ENCODE results near the gene SPATA1.
A peak's percentile ranks its signal among the peaks of the same experiment; 100 is the strongest.

SPATA1 gene

DNA sequence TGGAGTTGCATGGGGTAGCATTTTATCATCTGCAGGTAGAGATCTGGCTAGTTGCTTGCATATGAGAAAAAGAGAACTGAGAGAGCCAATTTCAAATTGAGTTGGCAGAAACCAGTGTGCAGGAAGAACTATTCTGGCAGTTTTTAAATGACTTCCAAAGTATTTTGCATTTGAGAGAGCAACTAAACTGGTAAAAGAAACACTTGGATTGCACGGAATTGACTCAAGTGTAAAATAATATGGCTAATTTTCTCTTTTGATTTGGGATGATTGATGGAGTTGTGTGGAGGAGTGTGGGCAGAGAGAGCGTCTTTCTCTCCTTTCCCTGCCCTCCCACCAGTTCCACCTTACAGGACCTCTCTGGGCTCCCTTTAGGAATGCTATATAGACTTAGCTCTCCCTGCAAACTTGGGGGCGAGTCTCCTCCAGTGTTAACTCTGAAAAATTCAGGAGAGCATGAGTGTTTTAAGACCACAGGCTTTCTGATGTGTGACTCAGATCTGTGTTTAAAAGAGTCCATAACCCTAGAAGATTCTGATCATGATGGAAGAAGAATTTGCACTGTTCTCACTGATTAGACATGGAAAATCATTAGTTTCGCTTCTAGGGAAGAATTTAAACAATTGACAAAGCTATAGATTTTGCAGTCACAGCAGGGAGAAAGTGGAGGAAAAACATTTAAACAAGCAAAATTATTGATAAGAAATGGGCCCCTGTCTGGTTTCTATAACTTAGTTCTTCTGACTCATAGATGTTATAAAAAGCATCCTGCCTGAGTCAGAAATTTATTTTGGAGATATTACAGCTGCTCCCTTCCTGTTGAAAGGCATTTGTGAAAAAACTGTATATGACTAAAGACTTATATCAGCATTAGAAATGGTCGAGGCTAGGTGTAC, 92.9 kb downstream of the SPATA1 start:
- peak; percentile 38 for DNase-seq (ENCODE audit: low spot score)
- TF ChIP-seq, protein P1, sequence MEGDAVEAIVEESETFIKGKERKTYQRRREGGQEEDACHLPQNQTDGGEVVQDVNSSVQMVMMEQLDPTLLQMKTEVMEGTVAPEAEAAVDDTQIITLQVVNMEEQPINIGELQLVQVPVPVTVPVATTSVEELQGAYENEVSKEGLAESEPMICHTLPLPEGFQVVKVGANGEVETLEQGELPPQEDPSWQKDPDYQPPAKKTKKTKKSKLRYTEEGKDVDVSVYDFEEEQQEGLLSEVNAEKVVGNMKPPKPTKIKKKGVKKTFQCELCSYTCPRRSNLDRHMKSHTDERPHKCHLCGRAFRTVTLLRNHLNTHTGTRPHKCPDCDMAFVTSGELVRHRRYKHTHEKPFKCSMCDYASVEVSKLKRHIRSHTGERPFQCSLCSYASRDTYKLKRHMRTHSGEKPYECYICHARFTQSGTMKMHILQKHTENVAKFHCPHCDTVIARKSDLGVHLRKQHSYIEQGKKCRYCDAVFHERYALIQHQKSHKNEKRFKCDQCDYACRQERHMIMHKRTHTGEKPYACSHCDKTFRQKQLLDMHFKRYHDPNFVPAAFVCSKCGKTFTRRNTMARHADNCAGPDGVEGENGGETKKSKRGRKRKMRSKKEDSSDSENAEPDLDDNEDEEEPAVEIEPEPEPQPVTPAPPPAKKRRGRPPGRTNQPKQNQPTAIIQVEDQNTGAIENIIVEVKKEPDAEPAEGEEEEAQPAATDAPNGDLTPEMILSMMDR (IDR thresholded peaks at IDR 0.05; ENCODE audit: extremely low read depth, insufficient read depth, missing control alignments), result no peak
- in situ Hi-C loops (cut with MboI; ENCODE audit: low pct_unique_long_range_greater_than_20kb, low sequenced_read_pairs, unreplicated experiment), result no loop called here

DNA sequence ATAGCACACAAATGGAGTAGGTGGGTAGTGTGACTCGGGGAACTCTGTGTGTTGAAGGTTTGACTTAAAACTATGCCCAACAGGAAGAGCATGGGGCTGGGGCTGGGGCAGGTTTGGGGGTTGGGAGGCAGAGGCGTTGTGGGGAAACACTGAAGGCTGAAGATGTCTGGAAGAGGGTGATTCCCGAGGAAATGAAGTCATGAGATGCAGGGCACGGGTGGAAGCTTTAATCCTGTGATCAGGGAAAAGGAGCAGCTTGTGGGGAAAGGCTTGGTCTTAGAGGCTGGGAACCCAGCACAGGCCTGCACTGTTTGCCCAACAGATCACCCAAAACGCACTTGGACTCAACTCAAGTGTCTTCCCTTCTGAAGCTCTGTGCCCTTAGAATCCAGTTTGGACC, 94.6 kb downstream of the SPATA1 start:
- TF ChIP-seq, protein P1 (IDR thresholded peaks at IDR 0.05; ENCODE audit: extremely low read depth, insufficient read depth, missing control alignments), result no peak
- in situ Hi-C loops (cut with MboI; ENCODE audit: low pct_unique_long_range_greater_than_20kb, low sequenced_read_pairs, unreplicated experiment), result loop anchor here (25.0 kb wide), 2 partner anchors 313 to 463 kb away; partner anchors contain the start of gene PRKACB
- no peak for DNase-seq (ENCODE audit: low spot score)

DNA sequence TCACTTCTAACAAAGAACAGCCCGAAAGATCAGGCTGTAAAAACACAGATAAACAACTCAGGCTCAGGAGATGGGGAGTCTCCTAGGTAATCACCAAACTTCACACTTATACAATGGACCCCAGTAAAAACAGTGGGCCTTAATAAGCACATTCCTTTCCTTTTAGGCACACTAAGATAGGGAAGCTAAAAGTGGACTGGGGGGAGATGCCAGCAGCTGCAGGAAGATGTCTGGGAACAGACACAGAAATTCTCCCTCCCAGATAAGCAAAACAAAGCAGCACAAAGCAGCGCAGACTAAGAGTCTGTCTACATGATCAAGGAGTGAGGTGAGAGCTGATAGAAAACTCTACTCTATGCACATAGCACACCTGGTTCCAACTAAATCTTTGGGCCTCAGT, 97.0 kb downstream of the SPATA1 start:
- DNase-seq (ENCODE audit: low spot score), result no peak
- in situ Hi-C loops (cut with MboI; ENCODE audit: low pct_unique_long_range_greater_than_20kb, low sequenced_read_pairs, unreplicated experiment), result loop anchor here (25.0 kb wide), 2 partner anchors 316 to 466 kb away; partner anchors contain the start of gene PRKACB
- TF ChIP-seq, protein P1 (IDR thresholded peaks at IDR 0.05; ENCODE audit: extremely low read depth, insufficient read depth, missing control alignments), result no peak

DNA sequence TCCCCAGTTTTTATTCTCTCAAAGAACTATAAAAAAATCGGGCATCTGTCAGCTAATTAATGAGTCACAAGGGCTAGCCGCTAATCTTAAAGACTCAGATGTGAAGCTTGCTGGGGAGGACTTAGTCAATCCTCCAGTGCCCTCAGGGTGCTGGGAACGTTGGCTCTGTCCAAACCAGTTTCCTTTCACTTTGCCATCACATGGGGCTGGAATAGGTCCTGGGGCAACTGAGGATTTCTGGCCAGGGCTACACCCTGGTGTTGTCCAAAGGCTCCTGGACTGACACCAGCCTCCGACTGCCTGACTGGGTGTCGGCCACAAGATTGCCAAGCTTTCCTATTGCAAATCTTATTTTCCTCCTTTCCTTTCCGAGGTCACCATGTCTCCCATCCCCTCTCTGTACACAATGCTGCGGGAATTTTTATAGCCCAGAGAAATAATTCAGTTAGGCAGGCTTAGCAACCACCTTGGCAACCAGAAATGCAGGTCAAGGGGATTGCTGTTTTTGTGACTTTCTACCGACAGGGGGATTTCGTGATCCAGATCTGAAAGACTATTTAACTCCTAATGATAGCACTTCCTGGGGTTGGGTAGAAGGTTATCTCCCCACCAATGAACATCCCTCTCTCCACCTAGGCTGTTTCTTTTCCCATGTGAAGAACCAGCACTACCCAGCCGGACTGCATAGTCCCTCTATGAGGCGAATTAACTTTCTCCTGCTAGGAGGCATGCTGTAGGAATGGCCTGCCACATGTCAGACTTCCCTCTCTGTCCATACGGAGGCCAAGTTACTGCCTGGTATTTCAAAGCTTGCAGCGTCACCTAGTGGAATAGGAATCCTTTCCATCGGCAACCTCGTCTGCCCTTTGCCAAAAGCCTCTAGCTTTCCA, 98.0 kb downstream of the SPATA1 start:
- no peak for DNase-seq (ENCODE audit: low spot score)
- in situ Hi-C loops (cut with MboI; ENCODE audit: low pct_unique_long_range_greater_than_20kb, low sequenced_read_pairs, unreplicated experiment), result loop anchor here (25.0 kb wide), 2 partner anchors 317 to 467 kb away; partner anchors contain the start of gene PRKACB
- TF ChIP-seq, protein P1 (IDR thresholded peaks at IDR 0.05; ENCODE audit: extremely low read depth, insufficient read depth, missing control alignments), result no peak

DNA sequence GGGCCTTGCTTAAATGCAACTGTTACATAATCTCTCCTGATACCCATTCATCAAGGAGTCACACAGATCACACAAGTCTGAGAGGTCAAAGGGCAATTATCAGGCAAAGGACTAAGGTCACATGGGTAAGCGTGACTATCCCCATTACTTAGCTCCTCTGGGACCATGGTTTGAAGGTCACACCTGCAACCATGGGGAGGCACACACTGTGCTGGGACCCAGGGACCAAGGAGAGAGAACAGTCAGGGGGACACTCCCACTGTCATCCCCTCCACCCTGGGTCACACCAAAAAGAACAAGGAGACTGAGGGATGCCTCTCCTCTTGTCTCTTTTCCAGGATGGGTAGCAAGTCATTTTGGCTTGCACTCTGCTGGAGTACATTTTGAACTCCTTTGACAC, 99.0 kb downstream of the SPATA1 start:
- in situ Hi-C loops (cut with MboI; ENCODE audit: low pct_unique_long_range_greater_than_20kb, low sequenced_read_pairs, unreplicated experiment), result loop anchor here (25.0 kb wide), 2 partner anchors 318 to 468 kb away; partner anchors contain the start of gene PRKACB
- no peak for DNase-seq (ENCODE audit: low spot score)
- TF ChIP-seq, protein P1 (IDR thresholded peaks at IDR 0.05; ENCODE audit: extremely low read depth, insufficient read depth, missing control alignments), result no peak

DNA sequence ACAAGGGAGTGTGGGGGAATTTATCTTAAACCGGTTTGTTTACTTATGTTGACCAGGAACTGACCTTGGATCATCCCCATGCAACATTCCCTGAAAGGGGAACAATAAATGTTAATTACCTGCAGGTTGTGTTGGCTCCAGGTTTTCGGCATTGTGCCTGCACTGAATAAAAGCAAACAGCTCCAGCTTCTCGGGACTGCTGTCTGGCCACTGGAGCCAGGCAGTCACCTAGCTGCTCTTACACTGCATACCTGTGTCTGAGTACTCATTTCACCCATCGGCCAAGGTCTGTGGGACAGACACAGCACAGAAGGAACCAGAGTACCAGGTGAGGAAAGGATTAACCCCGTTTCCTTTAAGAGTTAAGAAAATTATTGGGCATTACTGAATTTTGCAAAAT, 100.8 kb downstream of the SPATA1 start:
- TF ChIP-seq, protein P1 (IDR thresholded peaks at IDR 0.05; ENCODE audit: extremely low read depth, insufficient read depth, missing control alignments), result no peak
- DNase-seq (ENCODE audit: low spot score), result no peak
- in situ Hi-C loops (cut with MboI; ENCODE audit: low pct_unique_long_range_greater_than_20kb, low sequenced_read_pairs, unreplicated experiment), result loop anchor here (25.0 kb wide), 2 partner anchors 320 to 470 kb away; partner anchors contain the start of gene PRKACB
